Urinary bladder (tissue), 4 donors: ENCODE measurements around the gene RHBDF2. TPM values are rescaled to one million over a fixed set of nuclear protein-coding genes. Genes with fewer than 3 reads are reported as not detected.

Source experiments
- DNase-seq: peaks from one replicate; pipeline ENCODE4 v3.0.0-alpha.2; 2015; ENCODE audit errors: extremely low spot score
- H3K27ac ChIP-seq: one replicate; pipeline ENCODE4 v1.5.1; 2013; ENCODE audit warnings: low read depth, mild to moderate bottlenecking, moderate library complexity
- H3K36me3 ChIP-seq: one replicate; pipeline ENCODE4 v1.6.1; 2013; ENCODE audit warnings: mild to moderate bottlenecking, moderate library complexity; ENCODE audit not compliant: insufficient read depth
- H3K4me1 ChIP-seq: one replicate; pipeline ENCODE4 v1.6.1; 2013; ENCODE audit warnings: mild to moderate bottlenecking, moderate library complexity; ENCODE audit not compliant: insufficient read depth
- H3K4me3 ChIP-seq: one replicate; pipeline ENCODE4 v1.5.1; 2013; ENCODE audit warnings: low read depth, low read length
- WGBS: extraction: QIAGEN DNeasy Blood & Tissue Kit; methylation state at CpG from one replicate; pipeline ENCODE4 v1.1.7; 2013; 5-methylcytosine and 5-hydroxymethylcytosine counted together
- polyA plus RNA-seq: library from polyadenylated mRNA; stranded (reverse); fragments of 200-250 nt; gene quantifications from one replicate; pipeline ENCODE4 v1.2.3, GENCODE V29; 2013
- total RNA-seq: library from RNA; depleted of rRNA; stranded (reverse); fragments of >200 nt; gene quantifications from one replicate; pipeline ENCODE4 v1.2.3, GENCODE V29; 2014
- donor health status: healthy with polysubstance abuse.
- donor health status: healthy.

Gene RHBDF2
- total and polyA plus RNA-seq, 2 donors = 4.2 to 17.2 TPM

- under 1% methylated on average over 101 of the region's 101 CpGs for WGBS
- peak within 1 kb of the TSS; percentile 96 for H3K4me3 ChIP-seq
- H3K4me1 ChIP-seq = no peaks in the 10 kb centered on the region
- peak; percentile 47 for DNase-seq
- no peak within 1 kb of the TSS for H3K27ac ChIP-seq
- no peaks in the 10 kb centered on the region for H3K36me3 ChIP-seq
Observed at GRCh38 chr17:76452660-76453430, 48.4 kb downstream of the RHBDF2 start, which contains the start of gene UBE2O. Gene UBE2O, minus strand, starts transcription at chr17:76453152. Its CDS starts 11 bp downstream, at chr17:76453141.

- DNase-seq = no peak
- no peak overlapping the region for H3K27ac ChIP-seq
Observed at GRCh38 chr17:76452127-76452659, 49.0 kb downstream of the RHBDF2 start.

GRCh38 chr17:76451506-76451905 is 49.7 kb downstream of the RHBDF2 start:
- 73% methylated on average over 6 of the region's 6 CpGs for WGBS
- no peak for DNase-seq
- Histone ChIP-seq H3K4me1 (no peaks in the 10 kb centered on the region), H3K27ac (no peak overlapping the region), H3K36me3 (no peaks in the 10 kb centered on the region), H3K4me3 (no peak overlapping the region)

More at GRCh38 chr17:76452127-76452659, 49.0 kb downstream of the RHBDF2 start:
- Histone ChIP-seq H3K4me3 (peak overlapping the region; percentile 96), H3K4me1 (no peaks in the 10 kb centered on the region), H3K36me3 (no peaks in the 10 kb centered on the region)
- WGBS = 2% methylated on average over 29 of the region's 29 CpGs

DNA sequence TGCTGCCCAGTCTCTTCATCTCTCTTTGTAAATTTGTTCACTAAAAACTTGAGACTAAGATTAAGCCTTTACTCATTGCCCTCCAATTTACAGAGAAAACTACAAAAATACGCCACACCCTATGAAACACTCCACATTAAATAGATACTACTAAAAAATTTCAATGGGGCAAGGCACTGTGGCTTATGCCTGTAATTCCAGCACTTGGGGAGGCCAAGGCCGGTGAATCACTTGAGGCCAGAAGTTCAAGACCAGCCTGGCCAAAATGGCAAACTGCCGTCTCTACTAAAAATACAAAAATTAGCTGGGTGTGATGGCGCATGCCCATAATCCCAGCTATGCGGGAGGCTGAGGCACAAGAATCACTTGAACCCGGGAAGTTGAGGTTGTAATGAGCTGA is 52.1 kb downstream of the RHBDF2 start:
- no peak for DNase-seq
- WGBS = 96% methylated on average over 6 of the region's 6 CpGs
- Histone ChIP-seq H3K4me3 (no peak overlapping the region), H3K36me3 (no peaks in the 10 kb centered on the region), H3K27ac (no peak overlapping the region), H3K4me1 (no peaks in the 10 kb centered on the region)

- WGBS = 71% methylated on average over 7 of the region's 7 CpGs
- DNase-seq = no peak
- Histone ChIP-seq H3K4me1 (no peaks in the 10 kb centered on the region), H3K27ac (no peak overlapping the region), H3K4me3 (no peak overlapping the region), H3K36me3 (no peaks in the 10 kb centered on the region)
Observed at GRCh38 chr17:76447931-76448652, 53.1 kb downstream of the RHBDF2 start.

DNA sequence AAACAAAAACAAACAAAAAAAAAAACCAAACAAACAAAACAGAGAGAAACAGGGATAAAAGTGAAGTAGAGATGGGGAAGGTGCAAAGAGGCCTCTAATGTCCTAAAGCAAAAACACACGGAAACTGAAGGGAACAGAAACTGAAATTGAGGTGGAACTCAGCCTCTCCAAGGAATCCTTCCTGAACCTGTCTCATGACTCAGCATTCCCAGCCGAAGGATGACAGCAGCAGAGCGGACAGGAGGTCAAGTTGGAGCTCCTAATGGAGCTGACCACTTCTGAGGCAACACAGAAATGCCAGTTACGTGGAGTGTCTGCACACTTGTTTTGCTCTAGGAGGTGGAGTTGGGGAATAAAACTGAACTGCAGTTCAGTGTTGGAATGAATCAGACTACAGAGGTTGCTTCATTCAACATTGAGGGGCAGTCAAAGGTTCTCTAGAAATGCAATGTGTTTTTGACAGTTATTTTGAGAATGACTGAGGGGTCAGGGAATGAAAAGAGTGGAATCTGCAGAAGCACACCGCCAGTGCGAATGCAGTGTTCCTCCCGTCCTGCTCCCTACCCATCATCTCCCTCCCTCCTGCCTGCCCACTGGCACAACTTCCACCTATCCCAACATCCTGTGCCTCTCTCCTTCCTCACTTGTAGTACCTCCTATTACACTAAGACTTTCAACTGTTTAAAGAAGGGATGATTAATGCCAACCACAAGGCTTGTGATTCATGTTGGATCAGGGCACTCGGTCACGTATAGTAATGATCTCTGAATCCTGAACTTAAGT is 54.6 kb downstream of the RHBDF2 start:
- WGBS = 77% methylated on average over 9 of the region's 9 CpGs
- H3K36me3 ChIP-seq = no peaks in the 10 kb centered on the region
- no peak overlapping the region for H3K4me3 ChIP-seq
- H3K27ac ChIP-seq = no peak overlapping the region
- H3K4me1 ChIP-seq = no peaks in the 10 kb centered on the region
- DNase-seq = no peak

- DNase-seq = no peak
- 75% methylated on average over 10 of the region's 10 CpGs for WGBS
- Histone ChIP-seq H3K27ac (no peak overlapping the region), H3K36me3 (no peaks in the 10 kb centered on the region), H3K4me3 (no peak overlapping the region), H3K4me1 (no peaks in the 10 kb centered on the region)
Observed at GRCh38 chr17:76445697-76446448, 55.4 kb downstream of the RHBDF2 start.

DNA sequence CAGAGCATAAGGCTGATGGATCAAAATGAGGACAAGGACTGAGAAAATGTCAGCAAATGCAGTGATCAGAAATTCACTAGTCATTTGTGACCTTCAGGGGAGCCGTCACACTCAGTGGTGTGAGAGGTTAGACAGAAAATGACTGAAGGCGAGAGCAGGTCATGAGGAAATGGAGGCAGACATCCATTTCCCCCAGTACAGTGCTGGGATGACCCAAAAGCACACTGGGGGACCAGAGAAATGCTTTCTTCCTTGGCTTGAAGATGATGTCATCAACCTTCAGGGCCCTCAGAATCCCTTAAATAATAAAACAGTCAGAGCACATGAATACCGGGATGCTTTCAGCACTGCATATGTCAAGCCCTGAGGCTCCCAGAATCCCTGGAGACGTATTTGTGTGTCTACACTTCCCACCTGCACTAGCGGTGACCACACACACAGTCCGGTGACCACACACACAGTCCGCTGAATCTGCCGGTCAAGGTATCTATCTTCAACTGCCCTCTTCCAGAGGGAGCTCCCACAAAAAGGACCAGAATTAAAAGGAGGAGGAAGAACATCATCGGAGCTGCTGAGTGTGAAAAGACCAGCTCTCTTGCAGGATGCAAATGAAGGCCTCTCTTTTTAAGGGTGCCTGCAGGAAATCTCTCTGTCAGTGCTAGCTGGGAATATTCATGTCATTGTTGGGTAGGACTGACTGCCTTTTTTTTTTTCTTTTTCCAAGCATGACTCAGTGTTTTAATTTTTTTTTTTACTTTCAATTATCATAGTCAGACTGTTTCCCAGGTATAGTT is 56.5 kb downstream of the RHBDF2 start:
- Histone ChIP-seq H3K4me3 (no peak overlapping the region), H3K4me1 (no peaks in the 10 kb centered on the region), H3K36me3 (no peaks in the 10 kb centered on the region), H3K27ac (no peak overlapping the region)
- DNase-seq = no peak
- WGBS = 81% methylated on average over 9 of the region's 9 CpGs

DNA sequence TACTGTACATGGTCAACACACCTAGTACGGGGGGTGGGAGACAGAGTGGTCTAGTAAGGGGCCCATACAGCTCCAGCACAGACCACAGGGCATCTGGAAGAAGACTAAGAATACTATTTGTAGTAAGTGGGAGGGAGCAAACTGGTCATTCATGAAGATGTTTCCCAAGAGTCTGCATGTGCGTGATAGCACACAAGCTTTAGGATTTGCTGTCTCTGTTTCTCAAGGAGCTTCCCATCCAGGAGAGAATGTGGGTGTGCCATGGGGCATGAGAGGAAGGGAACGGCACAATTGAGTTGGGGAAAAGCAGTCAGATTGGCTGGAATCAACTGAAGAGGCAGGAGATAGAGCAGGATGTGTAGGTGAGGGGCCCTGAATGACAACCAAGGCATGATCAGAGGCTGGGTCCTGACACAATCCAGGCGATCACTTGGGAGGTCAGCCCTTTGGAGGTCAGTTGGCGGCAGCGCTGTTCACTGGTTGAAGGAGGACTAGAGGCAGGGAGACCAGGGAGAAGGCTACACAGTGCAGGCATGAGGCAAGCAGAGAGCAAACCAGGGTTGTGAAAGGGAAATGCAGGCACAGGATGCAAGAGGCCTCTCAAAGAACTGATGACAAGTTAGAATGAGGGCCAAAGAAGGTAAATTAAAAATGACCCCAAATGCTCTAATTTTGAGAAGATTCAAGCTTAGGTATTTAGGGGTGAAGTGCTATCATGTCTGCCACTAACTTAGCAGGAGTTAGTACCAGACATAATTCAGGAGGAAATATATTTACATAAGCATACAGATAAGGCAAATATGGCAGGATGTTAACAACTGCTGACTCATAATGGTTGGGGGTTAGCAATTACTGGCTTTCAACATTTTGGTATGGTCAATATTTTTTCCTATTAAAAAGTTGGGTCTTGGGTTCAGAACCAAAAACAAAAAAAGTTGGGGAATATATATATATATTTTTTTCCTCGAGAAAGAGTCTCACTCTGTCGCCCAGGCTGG is 58.6 kb downstream of the RHBDF2 start:
- H3K27ac ChIP-seq = no peak overlapping the region
- no peaks in the 10 kb centered on the region for H3K36me3 ChIP-seq
- no peaks in the 10 kb centered on the region for H3K4me1 ChIP-seq
- no peak for DNase-seq
- 96% methylated on average over 8 of the region's 8 CpGs for WGBS
- no peak overlapping the region for H3K4me3 ChIP-seq

DNA sequence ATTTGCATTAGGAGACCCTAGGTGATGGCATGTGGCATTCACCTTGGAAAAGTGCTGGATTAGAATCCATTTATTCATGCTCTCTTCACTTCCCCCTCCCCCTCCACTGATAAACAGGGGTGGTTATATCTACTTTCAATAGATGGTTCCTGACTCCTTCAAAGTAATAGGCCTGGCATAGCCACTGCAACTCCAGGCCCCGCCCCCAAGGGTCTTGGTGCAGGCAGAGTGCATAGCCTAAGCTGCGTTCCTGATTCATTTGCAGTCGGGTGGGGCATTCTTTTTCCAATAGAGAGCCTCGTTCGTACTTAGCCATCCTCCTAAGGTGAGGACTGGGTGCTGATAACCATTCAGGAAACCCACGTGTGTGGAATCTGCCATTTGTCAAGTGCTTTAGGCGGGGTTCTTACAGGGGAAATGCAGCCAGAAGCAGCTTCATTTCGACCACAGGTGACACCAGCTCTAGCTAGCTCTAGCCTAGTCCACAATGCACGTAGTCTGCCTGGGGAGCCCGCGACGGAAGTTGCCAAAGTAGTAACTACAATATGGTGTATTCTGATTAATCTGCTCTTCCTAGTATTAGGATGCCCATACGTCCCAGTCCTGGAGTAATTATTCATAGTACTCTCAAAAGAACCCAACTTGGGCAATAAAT is 59.4 kb downstream of the RHBDF2 start:
- Histone ChIP-seq H3K36me3 (no peaks in the 10 kb centered on the region), H3K4me3 (no peak overlapping the region), H3K27ac (no peak overlapping the region), H3K4me1 (no peaks in the 10 kb centered on the region)
- no peak for DNase-seq
- WGBS = 83% methylated on average over 13 of the region's 13 CpGs

DNA sequence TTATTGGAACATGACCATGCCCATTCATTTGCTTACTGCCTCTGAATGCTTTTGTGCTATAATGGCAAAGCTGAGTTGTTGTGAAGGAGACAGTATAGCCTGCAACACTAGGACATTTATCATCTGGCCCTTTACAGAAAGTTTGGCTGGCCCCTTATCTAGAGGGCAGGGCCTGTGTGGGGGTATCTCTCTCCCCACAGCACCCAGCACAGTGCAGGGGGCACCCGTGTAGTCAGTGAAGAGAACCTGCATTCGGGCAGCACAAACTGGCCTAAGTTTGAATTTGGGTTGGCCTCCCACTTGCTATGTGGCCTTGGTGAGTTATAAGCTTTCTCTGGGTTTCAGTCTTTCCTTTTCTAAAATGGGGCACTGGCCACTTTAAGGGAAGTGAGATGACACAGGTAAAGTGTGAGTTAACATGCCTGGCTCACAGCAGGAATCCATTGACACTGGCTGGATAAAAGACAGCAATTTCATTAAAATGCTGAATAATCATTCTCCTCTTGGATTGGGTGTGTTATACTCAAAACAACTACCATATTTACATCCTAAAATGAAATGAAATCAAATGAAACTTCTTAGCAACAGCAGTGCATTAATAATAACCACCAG is 60.4 kb downstream of the RHBDF2 start:
- H3K4me1 ChIP-seq = no peaks in the 10 kb centered on the region
- no peak overlapping the region for H3K27ac ChIP-seq
- DNase-seq = no peak
- no peaks in the 10 kb centered on the region for H3K36me3 ChIP-seq
- WGBS = 91% methylated on average over 2 of the region's 2 CpGs
- H3K4me3 ChIP-seq = no peak overlapping the region
